Right cardiac atrium (tissue), 5 donors: ENCODE measurements around the gene PAQR8. TPM values are rescaled to one million over a fixed set of nuclear protein-coding genes. Genes with fewer than 3 reads are reported as not detected.

Experiments used
- ATAC-seq, 2 donors: fragments of 200-7000 bp; cut with Tn5 transposase; one replicate each; pipeline versions ENCODE4 v1.8.0 to v1.9.1; 2020; ENCODE audit warnings: moderate library complexity in 2 of 2, mild to moderate bottlenecking in 1 of 2
- DNase-seq, 3 donors: peaks; one replicate each; pipeline ENCODE4 v3.0.0-alpha.2; 2020
- H3K27ac ChIP-seq: one replicate; pipeline ENCODE4 v1.5.1; 2013; ENCODE audit warnings: mild to moderate bottlenecking, low read length, control low read depth, moderate library complexity
- H3K27me3 ChIP-seq: one replicate; pipeline ENCODE4 v1.6.1; 2013; ENCODE audit not compliant: control insufficient read depth, insufficient read depth
- H3K4me1 ChIP-seq: one replicate; pipeline ENCODE4 v1.6.1; 2013; ENCODE audit warnings: low read length; ENCODE audit not compliant: control insufficient read depth, insufficient read depth
- H3K4me3 ChIP-seq: one replicate; pipeline ENCODE4 v1.5.1; 2013; ENCODE audit warnings: low read length, control low read depth
- H3K9me3 ChIP-seq: one replicate; pipeline ENCODE4 v1.6.1; 2013; ENCODE audit warnings: low read length; ENCODE audit not compliant: control insufficient read depth
- WGBS: extraction: QIAGEN DNeasy Blood & Tissue Kit; methylation state at CpG from one replicate; pipeline ENCODE4 v1.1.7; 2013; 5-methylcytosine and 5-hydroxymethylcytosine counted together
- intact Hi-C, 4 donors: fragments of 100-400 bp; cut with DNase I; formaldehyde crosslinking; loops; one replicate each; pipeline versions ENCODE4 v1.11.0 to v1.14.0; 2022 to 2023
- polyA plus RNA-seq: library from polyadenylated mRNA; stranded (reverse); fragments of 200-250 nt; gene quantifications from one replicate; pipeline ENCODE4 v1.2.3, GENCODE V29; 2013
- total RNA-seq, 4 donors: library from RNA; stranded (reverse); fragmentation: NEBNext Ultra II Directional; extraction: Animal tissue kit (Norgen Biotek cat#: 25700); gene quantifications; one replicate each; pipeline ENCODE4 v1.2.1, GENCODE V29; 2021
- donor health status: healthy with polysubstance abuse.
- donor health status: DM: no; HTN: yes; CAD: no.
- donor health status: DM: no; HTN: no; CAD: no.
- donor health status: DM: no; HTN: yes; CAD: no; lungs with severe emphysema.
- donor health status: DM: yes; HTN: yes; CAD: no.

Gene PAQR8
- total and polyA plus RNA-seq, 5 donors: 3.0 to 6.2 (median 4.7) TPM

GRCh38 chr6:52411911-52412310 lies 50.0 kb downstream of the PAQR8 start:
- WGBS: 90% methylated on average over 4 of the region's 4 CpGs
- H3K27ac ChIP-seq: no peak overlapping the region
- intact Hi-C loops: loop anchor here in 1 of 4 donors (5.0 kb wide), 1 partner anchor 250 kb away; no protein-coding TSS in a partner anchor
- ATAC-seq (no peak), DNase-seq (no peak)
- H3K4me1 ChIP-seq: no peaks in the 10 kb centered on the region
- H3K9me3 ChIP-seq: no peaks in the 10 kb centered on the region
- H3K4me3 ChIP-seq: no peak overlapping the region
- no peaks in the 10 kb centered on the region for H3K27me3 ChIP-seq

- WGBS: 83% methylated on average over 1 of the region's 1 CpG
- no peaks in the 10 kb centered on the region for H3K4me1 ChIP-seq
- ATAC-seq (no peak), DNase-seq (no peak)
- no peak overlapping the region for H3K4me3 ChIP-seq
- H3K27me3 ChIP-seq: no peaks in the 10 kb centered on the region
- intact Hi-C loops: loop anchor here in 2 of 4 donors (5.0 kb wide), 3 partner anchors 167 to 247 kb away; no protein-coding TSS in a partner anchor
- no peak overlapping the region for H3K27ac ChIP-seq
- no peaks in the 10 kb centered on the region for H3K9me3 ChIP-seq
These were observed 53.4 kb downstream of the PAQR8 start for GRCh38 chr6:52415333-52415732.

GRCh38 chr6:52415917-52416628 lies 54.1 kb downstream of the PAQR8 start:
- Histone ChIP-seq H3K4me1 (no peaks in the 10 kb centered on the region), H3K9me3 (no peaks in the 10 kb centered on the region), H3K4me3 (no peak overlapping the region), H3K27me3 (no peaks in the 10 kb centered on the region), H3K27ac (no peak overlapping the region)
- DNase-seq (no peak), ATAC-seq (no peak)
- intact Hi-C loops: loop anchor here (2.0 to 5.0 kb wide), 7 partner anchors 166 to 249 kb away; no protein-coding TSS in a partner anchor
- 61% methylated on average over 6 of the region's 6 CpGs for WGBS

GRCh38 chr6:52416629-52417151 lies 54.7 kb downstream of the PAQR8 start:
- Histone ChIP-seq H3K27ac (peak overlapping the region; percentile 91), H3K4me1 (no peaks in the 10 kb centered on the region), H3K4me3 (no peak overlapping the region), H3K27me3 (no peaks in the 10 kb centered on the region), H3K9me3 (no peaks in the 10 kb centered on the region)
- intact Hi-C loops: loop anchor here (2.0 to 5.0 kb wide), 7 partner anchors 166 to 248 kb away; no protein-coding TSS in a partner anchor
- 2% methylated on average over 1 of the region's 1 CpG for WGBS
- ATAC-seq (peak in 1 of 2 donors; percentile 27), DNase-seq (no peak)

GRCh38 chr6:52417675-52418111 lies 55.7 kb downstream of the PAQR8 start:
- no peaks in the 10 kb centered on the region for H3K27me3 ChIP-seq
- DNase-seq (peak in 2 of 3 donors; percentile 32 to 40), ATAC-seq (peak; percentile 44 to 79)
- H3K27ac ChIP-seq: peak overlapping the region; percentile 91
- WGBS: 48% methylated on average over 5 of the region's 5 CpGs
- H3K4me3 ChIP-seq: no peak overlapping the region
- intact Hi-C loops: loop anchor here (2.0 to 5.0 kb wide), 8 partner anchors 83 to 247 kb away; no protein-coding TSS in a partner anchor
- no peaks in the 10 kb centered on the region for H3K9me3 ChIP-seq
- H3K4me1 ChIP-seq: no peaks in the 10 kb centered on the region

GRCh38 chr6:52418606-52419005 lies 56.7 kb downstream of the PAQR8 start:
- intact Hi-C loops: loop anchor here in 3 of 4 donors (2.0 to 5.0 kb wide), 4 partner anchors 82 to 244 kb away; no protein-coding TSS in a partner anchor
- DNase-seq (no peak), ATAC-seq (no peak)
- 62% methylated on average over 2 of the region's 2 CpGs for WGBS
- no peaks in the 10 kb centered on the region for H3K27me3 ChIP-seq
- H3K4me1 ChIP-seq: no peaks in the 10 kb centered on the region
- no peak overlapping the region for H3K4me3 ChIP-seq
- H3K9me3 ChIP-seq: no peaks in the 10 kb centered on the region
- peak overlapping the region; percentile 91 for H3K27ac ChIP-seq

DNA sequence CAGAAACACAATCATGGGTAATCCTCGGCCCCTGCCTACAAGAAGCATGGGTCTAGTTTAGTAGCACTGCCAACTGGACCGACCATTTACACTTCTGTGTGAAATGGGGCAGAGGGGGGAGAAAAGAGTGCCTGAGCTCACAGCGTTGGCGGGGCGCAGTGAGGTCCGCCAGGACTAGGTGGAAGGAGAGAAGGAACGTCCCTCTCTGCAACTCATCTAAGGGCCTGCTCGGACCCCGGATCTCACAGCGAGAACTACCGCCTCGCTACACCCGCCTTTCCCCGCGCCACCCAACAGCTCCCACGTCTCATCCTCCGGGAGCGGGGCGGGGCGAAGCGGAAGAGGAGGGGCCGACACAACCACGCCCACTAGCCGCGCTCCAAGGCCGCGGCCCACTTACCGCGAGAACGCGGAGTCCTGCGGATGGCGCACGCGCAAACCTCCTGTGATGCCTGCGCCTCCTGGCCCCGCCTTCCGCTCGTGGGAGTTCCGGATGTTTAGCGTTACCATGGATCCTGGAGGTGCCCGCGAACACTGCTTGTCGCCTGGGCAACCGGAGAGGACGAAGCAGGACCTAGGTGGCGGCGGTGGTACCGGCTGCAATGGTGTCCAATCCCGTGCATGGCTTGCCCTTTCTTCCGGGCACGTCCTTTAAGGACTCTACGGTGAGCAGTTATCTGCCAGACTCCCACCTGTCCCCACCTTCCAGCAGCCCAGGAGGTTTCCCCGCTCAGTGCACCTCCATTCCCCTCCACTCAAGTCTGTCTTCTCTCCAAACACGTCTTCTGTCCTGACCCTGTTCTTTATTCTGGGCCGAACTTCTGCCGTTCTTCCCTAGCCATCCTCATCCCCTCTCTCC lies 58.1 kb downstream of the PAQR8 start, which contains the start of gene EFHC1:
Gene EFHC1, plus strand, starts transcription at position 534 of the 859 bp plus-strand sequence. Its CDS starts 69 bp downstream, at position 603.
- Histone ChIP-seq H3K4me3 (peak within 1 kb of the TSS; percentile 70), H3K27ac (peak within 1 kb of the TSS; percentile 82), H3K9me3 (no peaks in the 10 kb centered on the region), H3K4me1 (no peaks in the 10 kb centered on the region), H3K27me3 (no peaks in the 10 kb centered on the region)
- ATAC-seq: peak; percentile 97 to 98
- peak; percentile 99 to 100 (median 100) for DNase-seq
- WGBS: under 1% methylated on average over 57 of the region's 57 CpGs
- intact Hi-C loops: loop anchor here (2.0 to 10.0 kb wide), 8 partner anchors 77 to 242 kb away; partner anchors contain the start of gene TRAM2 (in 1 of the 4)

DNA sequence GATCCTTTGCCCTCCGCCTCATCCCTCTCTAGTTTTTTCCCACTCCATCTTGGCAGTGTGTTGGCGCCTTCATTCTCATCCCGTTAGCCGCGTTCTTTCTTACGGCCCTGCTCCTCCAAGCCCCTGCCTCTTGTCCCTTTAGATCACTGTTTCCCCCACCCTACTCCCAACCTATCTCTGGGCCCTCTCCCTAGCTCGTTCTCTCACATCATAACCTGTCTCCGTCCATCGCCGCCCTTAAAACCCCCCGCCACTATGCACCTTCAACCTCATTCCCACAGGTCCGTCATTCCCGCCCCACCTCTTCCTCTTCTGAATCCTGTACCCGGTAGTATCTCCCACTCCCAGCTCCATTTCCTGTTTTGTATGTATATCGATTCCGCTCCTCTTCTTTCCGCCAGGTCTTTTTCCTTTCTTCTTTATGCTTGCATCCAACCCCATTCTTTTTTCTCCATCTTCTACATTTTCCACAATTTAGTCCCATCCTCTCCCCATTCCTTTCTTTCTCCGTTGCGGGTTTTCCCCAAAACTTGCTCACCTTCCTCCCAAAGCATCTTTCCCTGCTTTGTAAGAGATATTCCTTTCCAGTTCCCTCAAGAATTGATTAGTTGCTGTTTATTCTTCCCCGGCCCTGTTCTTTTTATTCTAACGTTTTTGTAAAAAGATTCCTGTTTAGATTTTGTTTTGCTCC lies 58.9 kb downstream of the PAQR8 start:
- intact Hi-C loops: loop anchor here in 3 of 4 donors (5.0 to 10.0 kb wide), 4 partner anchors 76 to 154 kb away; partner anchors contain the start of gene TRAM2 (in 1 of the 3)
- peak in 1 of 2 donors; percentile 5 for ATAC-seq
- H3K4me1 ChIP-seq: no peaks in the 10 kb centered on the region

GRCh38 chr6:52422156-52422555 lies 60.2 kb downstream of the PAQR8 start:
- Histone ChIP-seq H3K27me3 (no peaks in the 10 kb centered on the region), H3K4me3 (no peak overlapping the region), H3K9me3 (no peaks in the 10 kb centered on the region), H3K27ac (no peak overlapping the region), H3K4me1 (no peaks in the 10 kb centered on the region)
- intact Hi-C loops: loop anchor here in 3 of 4 donors (5.0 to 10.0 kb wide), 4 partner anchors 75 to 153 kb away; partner anchors contain the start of gene TRAM2 (in 1 of the 3)
- ATAC-seq (no peak), DNase-seq (no peak)
- 96% methylated on average over 2 of the region's 2 CpGs for WGBS

More for the DNA sequence above, 58.9 kb downstream of the PAQR8 start:
- peak in 1 of 3 donors; percentile 52 for DNase-seq
- peak overlapping the region; percentile 70 for H3K4me3 ChIP-seq
- 4% methylated on average over 21 of the region's 21 CpGs for WGBS
- peak overlapping the region; percentile 16 for H3K27ac ChIP-seq
- H3K9me3 ChIP-seq: no peaks in the 10 kb centered on the region
- no peaks in the 10 kb centered on the region for H3K27me3 ChIP-seq

DNA sequence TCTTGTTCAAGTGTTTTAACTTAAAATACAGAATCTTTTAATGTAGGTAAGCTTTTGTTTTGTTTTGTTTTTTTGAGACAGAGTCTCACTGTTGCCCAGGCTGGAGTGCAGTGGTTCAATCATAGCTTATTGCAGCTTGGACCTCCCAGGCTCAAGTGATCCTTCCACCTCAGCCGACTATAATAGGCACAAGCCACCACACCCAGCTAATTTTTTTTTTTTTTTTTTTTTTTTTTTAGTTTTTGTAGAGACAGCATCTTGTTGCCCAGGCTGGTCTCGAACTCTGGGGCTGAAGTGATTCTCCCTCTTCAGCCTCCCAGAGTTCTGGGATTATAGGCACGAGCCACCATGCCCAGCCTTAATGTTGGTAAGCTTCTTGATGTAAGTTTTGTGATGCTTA lies 61.5 kb downstream of the PAQR8 start:
- H3K27ac ChIP-seq: peak overlapping the region; percentile 22
- WGBS: 67% methylated on average over 3 of the region's 3 CpGs
- DNase-seq (no peak), ATAC-seq (no peak)
- no peaks in the 10 kb centered on the region for H3K4me1 ChIP-seq
- no peaks in the 10 kb centered on the region for H3K9me3 ChIP-seq
- no peak overlapping the region for H3K4me3 ChIP-seq
- no peaks in the 10 kb centered on the region for H3K27me3 ChIP-seq
- intact Hi-C loops: loop anchor here in 3 of 4 donors (5.0 to 10.0 kb wide), 4 partner anchors 74 to 151 kb away; partner anchors contain the start of gene TRAM2 (in 1 of the 3)
